ENCODE results near the gene GTF2F1. TPM values are rescaled to one million over a fixed set of nuclear protein-coding genes. Genes with fewer than 3 reads are reported as not detected.
A peak's percentile ranks its signal among the peaks of the same experiment; 100 is the strongest.
"Not testable (repeated sequence)": the region's sequence is repeated elsewhere in the genome, so short reads cannot be mapped to it uniquely, and the experiment has no call there.

The GTF2F1 gene
- total and polyA plus RNA-seq, 2 experiments from 2014 or later, result 43.0 to 96.7 TPM

- Histone ChIP-seq H3K27me3 (no peaks in the 10 kb centered on the region), H3K27ac (no peak overlapping the region)
- TF ChIP-seq, protein P1, sequence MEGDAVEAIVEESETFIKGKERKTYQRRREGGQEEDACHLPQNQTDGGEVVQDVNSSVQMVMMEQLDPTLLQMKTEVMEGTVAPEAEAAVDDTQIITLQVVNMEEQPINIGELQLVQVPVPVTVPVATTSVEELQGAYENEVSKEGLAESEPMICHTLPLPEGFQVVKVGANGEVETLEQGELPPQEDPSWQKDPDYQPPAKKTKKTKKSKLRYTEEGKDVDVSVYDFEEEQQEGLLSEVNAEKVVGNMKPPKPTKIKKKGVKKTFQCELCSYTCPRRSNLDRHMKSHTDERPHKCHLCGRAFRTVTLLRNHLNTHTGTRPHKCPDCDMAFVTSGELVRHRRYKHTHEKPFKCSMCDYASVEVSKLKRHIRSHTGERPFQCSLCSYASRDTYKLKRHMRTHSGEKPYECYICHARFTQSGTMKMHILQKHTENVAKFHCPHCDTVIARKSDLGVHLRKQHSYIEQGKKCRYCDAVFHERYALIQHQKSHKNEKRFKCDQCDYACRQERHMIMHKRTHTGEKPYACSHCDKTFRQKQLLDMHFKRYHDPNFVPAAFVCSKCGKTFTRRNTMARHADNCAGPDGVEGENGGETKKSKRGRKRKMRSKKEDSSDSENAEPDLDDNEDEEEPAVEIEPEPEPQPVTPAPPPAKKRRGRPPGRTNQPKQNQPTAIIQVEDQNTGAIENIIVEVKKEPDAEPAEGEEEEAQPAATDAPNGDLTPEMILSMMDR (IDR thresholded peaks at IDR 0.05; ENCODE audit: low read depth, low read length), result no peak
These were observed 33.2 kb downstream of the GTF2F1 start for GRCh38 chr19:6359568-6360341.

DNA sequence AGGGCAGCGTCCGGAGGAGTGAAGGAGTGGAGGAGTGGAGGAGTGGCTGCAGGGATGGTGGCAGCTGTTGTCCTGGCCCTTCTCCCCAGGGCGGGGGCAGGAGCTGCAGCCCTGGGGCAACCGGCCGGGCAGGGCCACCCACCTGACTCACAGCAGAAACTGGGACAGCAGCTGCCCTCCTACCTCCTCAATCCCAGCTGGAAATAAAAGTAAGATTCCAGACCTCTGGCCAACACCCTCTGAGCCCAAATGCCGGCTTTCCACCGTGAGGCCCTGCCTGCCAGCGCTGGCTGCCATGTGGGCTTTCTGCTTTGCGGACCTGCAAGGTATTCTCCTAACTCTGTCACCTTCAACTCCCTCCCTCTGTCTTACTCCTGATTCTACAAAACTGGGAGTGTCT, 35.0 kb downstream of the GTF2F1 start:
- Histone ChIP-seq H3K9me3 (ENCODE audit: low read depth) (no peaks in the 10 kb centered on the region), H3K4me3 (no peak overlapping the region), H3K27ac (no peak overlapping the region), H3K36me3 (no peaks in the 10 kb centered on the region), H3K4me1 (ENCODE audit: low read depth) (no peaks in the 10 kb centered on the region), H3K27me3 (no peaks in the 10 kb centered on the region)
- TF ChIP-seq, protein P1 (IDR thresholded peaks at IDR 0.05; ENCODE audit: low read depth, low read length), result no peak
- no peak for DNase-seq (ENCODE audit: low read depth in 1 of 2, low spot score in 1 of 2)

More at GRCh38 chr19:6359568-6360341, 33.2 kb downstream of the GTF2F1 start:
- Histone ChIP-seq H3K9me3 (ENCODE audit: low read depth) (no peaks in the 10 kb centered on the region), H3K4me1 (ENCODE audit: low read depth) (no peaks in the 10 kb centered on the region), H3K36me3 (peaks cover 4% of the 10 kb centered on the region), H3K4me3 (no peak overlapping the region)
- no peak for DNase-seq (ENCODE audit: low read depth in 1 of 2, low spot score in 1 of 2)

DNA sequence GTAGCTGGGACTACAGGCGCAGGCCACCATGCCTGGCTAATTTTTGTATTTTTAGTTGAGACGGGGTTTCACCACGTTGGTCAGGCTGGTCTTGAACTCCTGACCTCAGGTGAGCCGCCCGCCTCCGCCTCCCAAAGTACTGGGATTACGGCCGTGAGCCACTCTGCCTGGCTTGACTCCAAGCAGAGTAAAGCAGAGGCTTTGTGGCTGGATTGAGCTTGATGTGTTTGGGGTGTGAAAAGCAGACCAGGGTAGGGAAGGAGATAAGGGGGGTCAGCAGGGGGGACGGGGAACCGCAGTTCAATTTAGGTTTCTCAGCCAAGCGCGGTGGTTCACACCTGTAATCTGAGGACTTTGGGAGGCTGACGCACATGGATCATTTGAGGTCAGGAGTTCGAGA, 35.8 kb downstream of the GTF2F1 start:
- no peaks in the 10 kb centered on the region for H3K4me1 ChIP-seq (ENCODE audit: low read depth)
- DNase-seq (ENCODE audit: low read depth in 1 of 2, low spot score in 1 of 2), result no peak
- TF ChIP-seq, protein P1 (IDR thresholded peaks at IDR 0.05; ENCODE audit: low read depth, low read length), result no peak
- H3K27ac ChIP-seq, result no peak overlapping the region
- no peaks in the 10 kb centered on the region for H3K9me3 ChIP-seq (ENCODE audit: low read depth)
- no peaks in the 10 kb centered on the region for H3K36me3 ChIP-seq
- no peak overlapping the region for H3K4me3 ChIP-seq
- H3K27me3 ChIP-seq, result no peaks in the 10 kb centered on the region

DNA sequence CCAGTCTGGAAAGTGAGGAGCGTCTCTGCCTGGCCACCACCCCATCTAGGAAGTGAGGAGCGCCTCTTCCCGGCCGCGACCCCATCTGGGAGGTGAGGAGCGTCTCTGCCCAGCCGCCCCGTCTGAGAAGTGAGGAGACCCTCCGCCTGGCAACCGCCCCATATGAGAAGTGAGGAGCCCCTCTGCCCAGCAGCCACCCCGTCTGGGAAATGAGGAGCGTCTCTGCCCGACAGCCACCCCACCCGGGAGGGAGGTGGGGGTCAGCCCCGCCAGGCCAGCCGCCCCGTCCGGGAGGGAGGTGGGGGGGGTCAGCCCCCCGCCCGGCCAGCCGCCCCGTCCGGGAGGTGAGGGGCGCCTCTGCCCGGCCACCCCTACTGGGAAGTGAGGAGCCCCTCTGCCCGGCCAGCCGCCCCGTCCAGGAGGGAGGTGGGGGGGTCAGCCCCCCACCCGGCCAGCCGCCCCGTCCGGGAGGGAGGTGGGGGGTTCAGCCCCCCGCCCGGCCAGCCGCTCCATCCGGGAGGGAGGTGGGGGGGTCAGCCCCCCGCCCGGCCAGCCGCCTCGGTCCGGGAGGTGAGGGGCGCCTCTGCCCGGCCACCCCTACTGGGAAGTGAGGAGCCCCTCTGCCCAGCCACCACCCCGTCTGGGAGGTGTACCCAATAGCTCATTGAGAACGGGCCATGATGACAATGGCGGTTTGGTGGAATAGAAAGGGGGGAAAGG, 37.5 kb downstream of the GTF2F1 start:
- not testable (repeated sequence) for H3K9me3 ChIP-seq (ENCODE audit: low read depth); DNase-seq (ENCODE audit: low read depth in 1 of 2, low spot score in 1 of 2); H3K27ac ChIP-seq; H3K27me3 ChIP-seq; H3K4me3 ChIP-seq; H3K36me3 ChIP-seq; H3K4me1 ChIP-seq (ENCODE audit: low read depth)

- TF ChIP-seq, protein P1 (IDR thresholded peaks at IDR 0.05; ENCODE audit: low read depth, low read length), result peak; percentile 45
- Histone ChIP-seq H3K27me3 (no peaks in the 10 kb centered on the region), H3K4me1 (ENCODE audit: low read depth) (no peaks in the 10 kb centered on the region), H3K36me3 (no peaks in the 10 kb centered on the region), H3K9me3 (ENCODE audit: low read depth) (no peaks in the 10 kb centered on the region), H3K4me3 (no peak overlapping the region), H3K27ac (no peak overlapping the region)
- peak in 1 of 2 donors; percentile 33 for DNase-seq (ENCODE audit: low read depth in 1 of 2, low spot score in 1 of 2)
These were observed 38.8 kb downstream of the GTF2F1 start for GRCh38 chr19:6354098-6354674.

Measured in cardiac muscle cell (in vitro differentiated cells and primary cell).